Measurements from ENCODE around the gene PCSK5.

DNA sequence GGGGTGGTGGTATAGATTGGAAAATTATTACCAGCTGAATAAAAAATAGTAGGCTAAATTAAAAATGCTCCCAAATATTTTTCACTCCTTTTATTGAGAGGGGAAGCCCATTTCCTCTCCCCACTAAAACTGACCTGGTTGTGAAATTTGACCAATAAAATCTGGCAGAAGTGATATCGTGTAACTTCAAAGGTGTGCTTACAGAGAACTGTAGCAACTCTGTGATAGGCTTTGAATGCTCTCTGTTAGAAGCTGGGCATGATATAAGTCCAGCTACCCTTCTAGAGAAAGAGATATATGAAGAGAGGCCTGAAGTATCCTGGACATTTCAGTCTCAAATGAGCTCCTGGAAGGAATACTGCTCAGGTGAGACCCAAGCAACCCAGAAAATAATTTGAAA, 513.9 kb downstream of the PCSK5 start:
- TF ChIP-seq SUZ12 (IDR thresholded peaks at IDR 0.05; ENCODE audit: extremely low read depth, insufficient read depth, insufficient read length), result no peak
- TF ChIP-seq ZNF274 (IDR thresholded peaks at IDR 0.05; ENCODE audit: low read depth, low read length), result no peak
- no peak for TF ChIP-seq YY1 (IDR thresholded peaks at IDR 0.05; ENCODE audit: insufficient read depth, insufficient read length)
